Measurements from ENCODE around the gene IFTAP. TPM values are rescaled to one million over a fixed set of nuclear protein-coding genes. Genes with fewer than 3 reads are reported as not detected.

IFTAP gene
- total and polyA plus RNA-seq, 10 of the 15 experiments (the other 5 are each of a cell fraction or from before 2014, with no cell fraction given), result 0.32 to 1.0 (median 0.63) TPM; not detected in 2

DNA sequence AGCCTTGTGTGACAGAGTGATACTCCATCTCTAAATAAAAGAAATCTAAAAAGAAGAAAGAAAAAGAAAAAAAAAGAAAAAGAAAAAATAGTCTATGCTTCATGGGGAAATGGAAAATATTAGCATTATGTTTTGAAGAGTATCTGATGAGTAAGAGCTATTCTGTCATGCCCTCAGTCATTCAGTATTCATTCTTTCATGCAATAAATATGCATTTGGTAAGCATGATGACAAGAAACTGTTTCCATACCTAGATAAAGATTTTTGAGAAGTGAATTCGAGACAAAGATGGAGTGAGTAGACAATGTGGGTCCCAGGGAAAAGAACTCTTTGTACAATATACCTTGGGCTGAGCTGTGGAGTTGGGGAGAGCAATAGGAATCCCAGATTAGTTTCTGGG, 6.2 kb upstream of the IFTAP start:
- Histone ChIP-seq H3K4me2 (ENCODE audit: control insufficient read depth, insufficient read depth) (no peak overlapping the region), H2AFZ (ENCODE audit: control insufficient read depth, low read depth, low read length) (no peak overlapping the region), H4K20me1 (ENCODE audit: control insufficient read depth, insufficient read depth) (no peaks in the 10 kb centered on the region), H3K9ac (ENCODE audit: control insufficient read depth, insufficient read depth, low read length) (no peak overlapping the region), H3K27ac (ENCODE audit: control insufficient read depth, insufficient read depth) (no peak overlapping the region), H3K27me3 (replicated peaks in 1 of 2; ENCODE audit: control insufficient read depth in 2 of 2, insufficient read depth in 2 of 2, low read length in 1 of 2) (no peaks in the 10 kb centered on the region), H3K4me3 (no peak overlapping the region), H3K36me3 (ENCODE audit: control insufficient read depth in 2 of 2, insufficient read depth in 2 of 2, low read length in 1 of 2) (no peaks in the 10 kb centered on the region), H3K9me3 (replicated peaks; ENCODE audit: control insufficient read depth, insufficient read depth, low read length) (no peaks in the 10 kb centered on the region), H3K79me2 (ENCODE audit: control insufficient read depth, insufficient read depth, low read length) (no peaks in the 10 kb centered on the region), H3K4me1 (ENCODE audit: control insufficient read depth, insufficient read depth, low read length) (no peaks in the 10 kb centered on the region)
- CTCF ChIA-PET, result interaction anchor here (0.7 to 1.4 kb wide), 2 partner anchors 10 to 23 kb away, joined by 3 read pairs; no protein-coding TSS in a partner anchor
- FAIRE-seq, result no peak
- RAD21 ChIA-PET (ENCODE audit: unreplicated experiment), result no interaction called here
- intact Hi-C loops (cut with micrococcal nuclease; ENCODE audit: unreplicated experiment), result no loop called here
- in situ Hi-C loops (cut with MboI), result no loop called here
- SMC1A ChIA-PET (ENCODE audit: uncharacterized antibody, unreplicated experiment), result no interaction called here
- DNase-seq (ENCODE audit: low read depth, low spot score), result no peak
- TF ChIP-seq SMC3 (IDR thresholded peaks at IDR 0.05; ENCODE audit: borderline replicate concordance, low read length) (no peak), ZZZ3 (IDR thresholded peaks at IDR 0.05; ENCODE audit: control insufficient read depth, insufficient read length, low read depth) (no peak), FOS (IDR thresholded peaks at IDR 0.05; ENCODE audit: borderline replicate concordance, extremely low read depth, insufficient read length) (no peak)
- TF ChIP-seq, protein P1, sequence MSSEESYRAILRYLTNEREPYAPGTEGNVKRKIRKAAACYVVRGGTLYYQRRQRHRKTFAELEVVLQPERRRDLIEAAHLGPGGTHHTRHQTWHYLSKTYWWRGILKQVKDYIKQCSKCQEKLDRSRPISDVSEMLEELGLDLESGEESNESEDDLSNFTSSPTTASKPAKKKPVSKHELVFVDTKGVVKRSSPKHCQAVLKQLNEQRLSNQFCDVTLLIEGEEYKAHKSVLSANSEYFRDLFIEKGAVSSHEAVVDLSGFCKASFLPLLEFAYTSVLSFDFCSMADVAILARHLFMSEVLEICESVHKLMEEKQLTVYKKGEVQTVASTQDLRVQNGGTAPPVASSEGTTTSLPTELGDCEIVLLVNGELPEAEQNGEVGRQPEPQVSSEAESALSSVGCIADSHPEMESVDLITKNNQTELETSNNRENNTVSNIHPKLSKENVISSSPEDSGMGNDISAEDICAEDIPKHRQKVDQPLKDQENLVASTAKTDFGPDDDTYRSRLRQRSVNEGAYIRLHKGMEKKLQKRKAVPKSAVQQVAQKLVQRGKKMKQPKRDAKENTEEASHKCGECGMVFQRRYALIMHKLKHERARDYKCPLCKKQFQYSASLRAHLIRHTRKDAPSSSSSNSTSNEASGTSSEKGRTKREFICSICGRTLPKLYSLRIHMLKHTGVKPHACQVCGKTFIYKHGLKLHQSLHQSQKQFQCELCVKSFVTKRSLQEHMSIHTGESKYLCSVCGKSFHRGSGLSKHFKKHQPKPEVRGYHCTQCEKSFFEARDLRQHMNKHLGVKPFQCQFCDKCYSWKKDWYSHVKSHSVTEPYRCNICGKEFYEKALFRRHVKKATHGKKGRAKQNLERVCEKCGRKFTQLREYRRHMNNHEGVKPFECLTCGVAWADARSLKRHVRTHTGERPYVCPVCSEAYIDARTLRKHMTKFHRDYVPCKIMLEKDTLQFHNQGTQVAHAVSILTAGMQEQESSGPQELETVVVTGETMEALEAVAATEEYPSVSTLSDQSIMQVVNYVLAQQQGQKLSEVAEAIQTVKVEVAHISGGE (CRISPR knock-in tag; IDR thresholded peaks at IDR 0.05), result no peak
- 0% methylated on average over 1 of the region's 1 CpG for WGBS (ENCODE audit: insufficient coverage, insufficient replicate concordance, low lambda C conversion rate, missing lambda C conversion rate)
- no TSS peak for BruUV-seq (replicated peaks)
- POLR2A ChIA-PET, result no interaction called here
- no peak for ATAC-seq
